Hepatocyte (in vitro differentiated cells): ENCODE results near the gene ZNG1F.
"Not testable (repeated sequence)": the region's sequence is repeated elsewhere in the genome, so short reads cannot be mapped to it uniquely, and the experiment has no call there.

Source experiments
- CTCF ChIP-seq: fragments of 200-600 bp; sonication (generic); IDR thresholded peaks from 2 replicates; pipeline ENCODE4 v1.5.1; 2016; ENCODE audit warnings: antibody characterized with exemption, mild to moderate bottlenecking; ENCODE audit not compliant: poor library complexity
- EZH2phosphoT487 ChIP-seq: fragments of 200-600 bp; sonication (generic); IDR thresholded peaks from one replicate; pipeline ENCODE4 v1.6.1; 2018; ENCODE audit warnings: antibody characterized with exemption, mild to moderate bottlenecking, low read depth, moderate library complexity; ENCODE audit not compliant: unreplicated experiment, severe bottlenecking

GRCh38 chr9:41125936-41126335 lies 63.2 kb downstream of the ZNG1F start:
- not testable (repeated sequence) for TF ChIP-seq CTCF
- peak; percentile 50 for TF ChIP-seq EZH2phosphoT487
